ENCODE results near the gene C12orf42.

Gene C12orf42

GRCh38 chr12:103494051-103494733, 1.6 kb downstream of the C12orf42 start:
- H3K36me3 ChIP-seq (ENCODE audit: low read length), result no peaks in the 10 kb centered on the region
- H3K9me2 ChIP-seq (replicated peaks; ENCODE audit: insufficient read depth, low read length), result no peaks in the 10 kb centered on the region
- H3K4me2 ChIP-seq (ENCODE audit: low read depth, low read length, poor library complexity, severe bottlenecking), result no peak overlapping the region
- H3K27ac ChIP-seq (ENCODE audit: low read depth, low read length), result no peak overlapping the region
- H3K9me3 ChIP-seq (ENCODE audit: insufficient read depth, low read length), result no peaks in the 10 kb centered on the region
- H3K9ac ChIP-seq (ENCODE audit: low read length), result no peak overlapping the region
- no peaks in the 10 kb centered on the region for H3K79me2 ChIP-seq (ENCODE audit: insufficient read depth, low read length)
- no peak for TF ChIP-seq CTCF (IDR thresholded peaks at IDR 0.05; ENCODE audit: insufficient read depth, low read length, poor library complexity, severe bottlenecking)
- H4K20me1 ChIP-seq (ENCODE audit: low read depth, low read length), result no peaks in the 10 kb centered on the region
- H3F3A ChIP-seq (ENCODE audit: insufficient read depth), result no peaks in the 10 kb centered on the region
- H3K4me3 ChIP-seq (ENCODE audit: insufficient read depth, low read length, poor library complexity, severe bottlenecking), result no peak overlapping the region
- H2AFZ ChIP-seq (ENCODE audit: low read depth, low read length, severe bottlenecking), result no peak overlapping the region
- no peaks in the 10 kb centered on the region for H3K27me3 ChIP-seq (ENCODE audit: low read length)

- Histone ChIP-seq H3F3A (ENCODE audit: insufficient read depth) (no peaks in the 10 kb centered on the region), H4K20me1 (ENCODE audit: low read depth, low read length) (no peaks in the 10 kb centered on the region), H3K9me2 (replicated peaks; ENCODE audit: insufficient read depth, low read length) (no peaks in the 10 kb centered on the region), H3K27me3 (ENCODE audit: low read length) (no peaks in the 10 kb centered on the region), H3K4me2 (ENCODE audit: low read depth, low read length, poor library complexity, severe bottlenecking) (no peak overlapping the region), H3K36me3 (ENCODE audit: low read length) (no peaks in the 10 kb centered on the region), H3K9me3 (ENCODE audit: insufficient read depth, low read length) (no peaks in the 10 kb centered on the region), H3K79me2 (ENCODE audit: insufficient read depth, low read length) (no peaks in the 10 kb centered on the region), H3K27ac (ENCODE audit: low read depth, low read length) (no peak overlapping the region), H3K9ac (ENCODE audit: low read length) (no peak overlapping the region), H3K4me3 (ENCODE audit: insufficient read depth, low read length, poor library complexity, severe bottlenecking) (no peak overlapping the region), H2AFZ (ENCODE audit: low read depth, low read length, severe bottlenecking) (no peak overlapping the region)
- TF ChIP-seq CTCF (IDR thresholded peaks at IDR 0.05; ENCODE audit: insufficient read depth, low read length, poor library complexity, severe bottlenecking), result no peak
- no peak for TF ChIP-seq EZH2phosphoT487 (conservative IDR thresholded peaks at IDR 0.05; ENCODE audit: low read length)
These were observed 2.6 kb downstream of the C12orf42 start for GRCh38 chr12:103493199-103493598.

GRCh38 chr12:103482365-103482764, 13.4 kb downstream of the C12orf42 start:
- no peak overlapping the region for H3K9ac ChIP-seq (ENCODE audit: low read length)
- H3K4me3 ChIP-seq (ENCODE audit: insufficient read depth, low read length, poor library complexity, severe bottlenecking), result no peak overlapping the region
- H3K27me3 ChIP-seq (ENCODE audit: low read length), result no peaks in the 10 kb centered on the region
- no peak overlapping the region for H2AFZ ChIP-seq (ENCODE audit: low read depth, low read length, severe bottlenecking)
- no peak overlapping the region for H3K4me2 ChIP-seq (ENCODE audit: low read depth, low read length, poor library complexity, severe bottlenecking)
- no peaks in the 10 kb centered on the region for H3F3A ChIP-seq (ENCODE audit: insufficient read depth)
- 0 out of 2 replicates have a peak, but pooled peaks cover 3% of the 10 kb centered on the region for H4K20me1 ChIP-seq (ENCODE audit: low read depth, low read length)
- H3K27ac ChIP-seq (ENCODE audit: low read depth, low read length), result no peak overlapping the region
- H3K9me3 ChIP-seq (ENCODE audit: insufficient read depth, low read length), result no peaks in the 10 kb centered on the region
- no peaks in the 10 kb centered on the region for H3K79me2 ChIP-seq (ENCODE audit: insufficient read depth, low read length)
- TF ChIP-seq CTCF (IDR thresholded peaks at IDR 0.05; ENCODE audit: insufficient read depth, low read length, poor library complexity, severe bottlenecking), result no peak
- TF ChIP-seq EZH2phosphoT487 (conservative IDR thresholded peaks at IDR 0.05; ENCODE audit: low read length), result no peak
- H3K9me2 ChIP-seq (replicated peaks; ENCODE audit: insufficient read depth, low read length), result no peaks in the 10 kb centered on the region
- H3K36me3 ChIP-seq (ENCODE audit: low read length), result no peaks in the 10 kb centered on the region; the same call in 1 of the 2 replicates
